Spleen (tissue), 7 donors: Measurements from ENCODE around the gene CLIC5.

Experiments used
- POLR2AphosphoS5 ChIP-seq, 3 donors: sonication (generic); formaldehyde crosslinking; IDR thresholded peaks; one replicate each; pipeline ENCODE4 v1.5.1; 2017; ENCODE audit warnings: antibody characterized with exemption in 3 of 3
- TF ChIP-seq, protein P1 (sequence below), 11 experiments: fragments of 200-600 bp in 7 of 11; fragments of 450-650 bp in 4 of 11; sonication (generic) in 4 of 11; IDR thresholded peaks in 8 of 11; conservative IDR thresholded peaks in 3 of 11; 1 replicate in 7 of 11; 2 replicates in 4 of 11; pipeline versions ENCODE4 v1.4.0 to v1.8.0; 2016 to 2021; ENCODE audit warnings: antibody characterized with exemption in 11 of 11, inconsistent platforms in 4 of 11, mild to moderate bottlenecking in 1 of 11
- donor health status: DM: no; HTN: no; CAD: no; lungs with moderate emphysema.
- donor health status: DM: no; HTN: no; CAD: no.
- donor health status: DM: no; HTN: no; CAD: no.

GRCh38 chr6:45974596-45974995, 41.1 kb downstream of the CLIC5 start:
- TF ChIP-seq, protein P1, sequence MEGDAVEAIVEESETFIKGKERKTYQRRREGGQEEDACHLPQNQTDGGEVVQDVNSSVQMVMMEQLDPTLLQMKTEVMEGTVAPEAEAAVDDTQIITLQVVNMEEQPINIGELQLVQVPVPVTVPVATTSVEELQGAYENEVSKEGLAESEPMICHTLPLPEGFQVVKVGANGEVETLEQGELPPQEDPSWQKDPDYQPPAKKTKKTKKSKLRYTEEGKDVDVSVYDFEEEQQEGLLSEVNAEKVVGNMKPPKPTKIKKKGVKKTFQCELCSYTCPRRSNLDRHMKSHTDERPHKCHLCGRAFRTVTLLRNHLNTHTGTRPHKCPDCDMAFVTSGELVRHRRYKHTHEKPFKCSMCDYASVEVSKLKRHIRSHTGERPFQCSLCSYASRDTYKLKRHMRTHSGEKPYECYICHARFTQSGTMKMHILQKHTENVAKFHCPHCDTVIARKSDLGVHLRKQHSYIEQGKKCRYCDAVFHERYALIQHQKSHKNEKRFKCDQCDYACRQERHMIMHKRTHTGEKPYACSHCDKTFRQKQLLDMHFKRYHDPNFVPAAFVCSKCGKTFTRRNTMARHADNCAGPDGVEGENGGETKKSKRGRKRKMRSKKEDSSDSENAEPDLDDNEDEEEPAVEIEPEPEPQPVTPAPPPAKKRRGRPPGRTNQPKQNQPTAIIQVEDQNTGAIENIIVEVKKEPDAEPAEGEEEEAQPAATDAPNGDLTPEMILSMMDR (IDR thresholded peaks at IDR 0.05 in 8 of 11, conservative IDR thresholded peaks at IDR 0.05 in 3 of 11) = no peak
- TF ChIP-seq POLR2AphosphoS5 (IDR thresholded peaks at IDR 0.05) = no peak
